ENCODE data around the gene ERN1. TPM values are rescaled to one million over a fixed set of nuclear protein-coding genes. Genes with fewer than 3 reads are reported as not detected.
A peak's percentile ranks its signal among the peaks of the same experiment; 100 is the strongest.

The ERN1 gene
- total and polyA plus RNA-seq, 2 of the 13 experiments (the other 11 are each of a cell fraction or from before 2014, with no cell fraction given) = 6.0 to 12.7 TPM

DNA sequence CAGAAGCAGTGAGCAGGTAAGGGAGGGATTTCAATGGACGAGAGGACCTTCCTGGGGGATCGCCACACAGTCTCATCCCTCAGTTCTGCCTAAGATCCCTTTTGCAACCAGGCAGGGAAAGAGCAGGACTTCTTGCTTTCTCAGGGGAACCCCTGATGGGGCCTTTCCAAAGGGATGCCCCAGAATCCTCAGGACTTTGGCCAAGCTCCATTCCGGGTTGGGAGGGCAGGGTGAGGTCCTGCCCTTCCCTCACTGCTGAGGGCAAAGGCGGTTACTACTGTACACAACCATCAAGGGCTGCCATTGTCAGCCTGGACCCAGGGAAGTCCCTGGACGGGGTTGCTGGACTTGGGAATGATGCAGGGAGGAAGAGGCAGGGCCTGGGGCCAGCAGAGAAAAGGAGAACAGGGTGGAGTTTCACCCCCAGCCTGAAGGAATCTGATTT lies 122.1 kb downstream of the ERN1 start (continued):
- TF ChIP-seq, protein P1, sequence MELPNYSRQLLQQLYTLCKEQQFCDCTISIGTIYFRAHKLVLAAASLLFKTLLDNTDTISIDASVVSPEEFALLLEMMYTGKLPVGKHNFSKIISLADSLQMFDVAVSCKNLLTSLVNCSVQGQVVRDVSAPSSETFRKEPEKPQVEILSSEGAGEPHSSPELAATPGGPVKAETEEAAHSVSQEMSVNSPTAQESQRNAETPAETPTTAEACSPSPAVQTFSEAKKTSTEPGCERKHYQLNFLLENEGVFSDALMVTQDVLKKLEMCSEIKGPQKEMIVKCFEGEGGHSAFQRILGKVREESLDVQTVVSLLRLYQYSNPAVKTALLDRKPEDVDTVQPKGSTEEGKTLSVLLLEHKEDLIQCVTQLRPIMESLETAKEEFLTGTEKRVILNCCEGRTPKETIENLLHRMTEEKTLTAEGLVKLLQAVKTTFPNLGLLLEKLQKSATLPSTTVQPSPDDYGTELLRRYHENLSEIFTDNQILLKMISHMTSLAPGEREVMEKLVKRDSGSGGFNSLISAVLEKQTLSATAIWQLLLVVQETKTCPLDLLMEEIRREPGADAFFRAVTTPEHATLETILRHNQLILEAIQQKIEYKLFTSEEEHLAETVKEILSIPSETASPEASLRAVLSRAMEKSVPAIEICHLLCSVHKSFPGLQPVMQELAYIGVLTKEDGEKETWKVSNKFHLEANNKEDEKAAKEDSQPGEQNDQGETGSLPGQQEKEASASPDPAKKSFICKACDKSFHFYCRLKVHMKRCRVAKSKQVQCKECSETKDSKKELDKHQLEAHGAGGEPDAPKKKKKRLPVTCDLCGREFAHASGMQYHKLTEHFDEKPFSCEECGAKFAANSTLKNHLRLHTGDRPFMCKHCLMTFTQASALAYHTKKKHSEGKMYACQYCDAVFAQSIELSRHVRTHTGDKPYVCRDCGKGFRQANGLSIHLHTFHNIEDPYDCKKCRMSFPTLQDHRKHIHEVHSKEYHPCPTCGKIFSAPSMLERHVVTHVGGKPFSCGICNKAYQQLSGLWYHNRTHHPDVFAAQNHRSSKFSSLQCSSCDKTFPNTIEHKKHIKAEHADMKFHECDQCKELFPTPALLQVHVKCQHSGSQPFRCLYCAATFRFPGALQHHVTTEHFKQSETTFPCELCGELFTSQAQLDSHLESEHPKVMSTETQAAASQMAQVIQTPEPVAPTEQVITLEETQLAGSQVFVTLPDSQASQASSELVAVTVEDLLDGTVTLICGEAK (IDR thresholded peaks at IDR 0.05) = no peak
- TF ChIP-seq, protein P1 (CRISPR knock-in tag; IDR thresholded peaks at IDR 0.05) = no peak
- TF ChIP-seq, protein P2, sequence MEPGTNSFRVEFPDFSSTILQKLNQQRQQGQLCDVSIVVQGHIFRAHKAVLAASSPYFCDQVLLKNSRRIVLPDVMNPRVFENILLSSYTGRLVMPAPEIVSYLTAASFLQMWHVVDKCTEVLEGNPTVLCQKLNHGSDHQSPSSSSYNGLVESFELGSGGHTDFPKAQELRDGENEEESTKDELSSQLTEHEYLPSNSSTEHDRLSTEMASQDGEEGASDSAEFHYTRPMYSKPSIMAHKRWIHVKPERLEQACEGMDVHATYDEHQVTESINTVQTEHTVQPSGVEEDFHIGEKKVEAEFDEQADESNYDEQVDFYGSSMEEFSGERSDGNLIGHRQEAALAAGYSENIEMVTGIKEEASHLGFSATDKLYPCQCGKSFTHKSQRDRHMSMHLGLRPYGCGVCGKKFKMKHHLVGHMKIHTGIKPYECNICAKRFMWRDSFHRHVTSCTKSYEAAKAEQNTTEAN (CRISPR knock-in tag; conservative IDR thresholded peaks at IDR 0.05) = no peak
- TF ChIP-seq HCFC1 (IDR thresholded peaks at IDR 0.05; ENCODE audit: low read depth, low read length) = no peak
- TF ChIP-seq NONO (IDR thresholded peaks at IDR 0.05) = no peak
- TF ChIP-seq NONO (CRISPR knock-in tag; conservative IDR thresholded peaks at IDR 0.05) = no peak
- TF ChIP-seq ZFX (CRISPR knock-in tag; IDR thresholded peaks at IDR 0.05; ENCODE audit: low read depth) = peak; percentile 36
- TF ChIP-seq, protein P3, sequence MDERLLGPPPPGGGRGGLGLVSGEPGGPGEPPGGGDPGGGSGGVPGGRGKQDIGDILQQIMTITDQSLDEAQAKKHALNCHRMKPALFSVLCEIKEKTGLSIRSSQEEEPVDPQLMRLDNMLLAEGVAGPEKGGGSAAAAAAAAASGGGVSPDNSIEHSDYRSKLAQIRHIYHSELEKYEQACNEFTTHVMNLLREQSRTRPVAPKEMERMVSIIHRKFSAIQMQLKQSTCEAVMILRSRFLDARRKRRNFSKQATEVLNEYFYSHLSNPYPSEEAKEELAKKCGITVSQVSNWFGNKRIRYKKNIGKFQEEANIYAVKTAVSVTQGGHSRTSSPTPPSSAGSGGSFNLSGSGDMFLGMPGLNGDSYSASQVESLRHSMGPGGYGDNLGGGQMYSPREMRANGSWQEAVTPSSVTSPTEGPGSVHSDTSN (CRISPR knock-in tag; IDR thresholded peaks at IDR 0.05) = no peak
- no peak for TF ChIP-seq ZNF383 (CRISPR knock-in tag; IDR thresholded peaks at IDR 0.05; ENCODE audit: borderline replicate concordance)
- 0 out of 2 replicates have a peak, but pooled peaks have one; percentile 13 for TF ChIP-seq ZNF430 (CRISPR knock-in tag; IDR thresholded peaks at IDR 0.05)
- TF ChIP-seq, protein P4, sequence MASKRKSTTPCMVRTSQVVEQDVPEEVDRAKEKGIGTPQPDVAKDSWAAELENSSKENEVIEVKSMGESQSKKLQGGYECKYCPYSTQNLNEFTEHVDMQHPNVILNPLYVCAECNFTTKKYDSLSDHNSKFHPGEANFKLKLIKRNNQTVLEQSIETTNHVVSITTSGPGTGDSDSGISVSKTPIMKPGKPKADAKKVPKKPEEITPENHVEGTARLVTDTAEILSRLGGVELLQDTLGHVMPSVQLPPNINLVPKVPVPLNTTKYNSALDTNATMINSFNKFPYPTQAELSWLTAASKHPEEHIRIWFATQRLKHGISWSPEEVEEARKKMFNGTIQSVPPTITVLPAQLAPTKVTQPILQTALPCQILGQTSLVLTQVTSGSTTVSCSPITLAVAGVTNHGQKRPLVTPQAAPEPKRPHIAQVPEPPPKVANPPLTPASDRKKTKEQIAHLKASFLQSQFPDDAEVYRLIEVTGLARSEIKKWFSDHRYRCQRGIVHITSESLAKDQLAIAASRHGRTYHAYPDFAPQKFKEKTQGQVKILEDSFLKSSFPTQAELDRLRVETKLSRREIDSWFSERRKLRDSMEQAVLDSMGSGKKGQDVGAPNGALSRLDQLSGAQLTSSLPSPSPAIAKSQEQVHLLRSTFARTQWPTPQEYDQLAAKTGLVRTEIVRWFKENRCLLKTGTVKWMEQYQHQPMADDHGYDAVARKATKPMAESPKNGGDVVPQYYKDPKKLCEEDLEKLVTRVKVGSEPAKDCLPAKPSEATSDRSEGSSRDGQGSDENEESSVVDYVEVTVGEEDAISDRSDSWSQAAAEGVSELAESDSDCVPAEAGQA (IDR thresholded peaks at IDR 0.05; ENCODE audit: low read depth) = 0 out of 2 replicates have a peak, but pooled peaks have one; percentile 16
- TF ChIP-seq, protein P4 (CRISPR knock-in tag; IDR thresholded peaks at IDR 0.05; ENCODE audit: borderline replicate concordance) = no peak
- TF ChIP-seq ZNF510 (CRISPR knock-in tag; IDR thresholded peaks at IDR 0.05; ENCODE audit: low read depth) = no peak

Measured in HepG2 (cell line).